ENCODE data around the gene VAMP5. TPM values are rescaled to one million over a fixed set of nuclear protein-coding genes. Genes with fewer than 3 reads are reported as not detected.

VAMP5 gene
- total and polyA plus RNA-seq, 2 donors (not counting 3 experiments of a cell fraction or from before 2014, with no cell fraction given): 186 to 624 TPM

- POLR2A ChIA-PET: no interaction called here
These were observed 1.7 kb upstream of the VAMP5 start for GRCh38 chr2:85582492-85582891.

More at GRCh38 chr2:85582492-85582891, 1.7 kb upstream of the VAMP5 start:
- H3K79me2 ChIP-seq (ENCODE audit: control insufficient read depth, insufficient read depth, low read length): peaks cover 8% of the 10 kb centered on the region
- H3K27me3 ChIP-seq (ENCODE audit: control insufficient read depth in 2 of 2, insufficient read depth in 2 of 2, low read length in 2 of 2): no peaks in the 10 kb centered on the region
- no peak overlapping the region for H3K9ac ChIP-seq (replicated peaks; ENCODE audit: extremely low read depth, insufficient read depth, low read length)
- dilution Hi-C loops (cut with MboI; ENCODE audit: extremely low pct_ligation_motif_present, low sequenced_read_pairs): no loop called here
- H3K4me2 ChIP-seq (ENCODE audit: insufficient read depth, low read length): no peak overlapping the region
- no peak overlapping the region for H2AFZ ChIP-seq (ENCODE audit: low read depth, low read length)
- H3K9me1 ChIP-seq (replicated peaks; ENCODE audit: control insufficient read depth, extremely low read depth, insufficient read depth, low read length): no peaks in the 10 kb centered on the region
- no peak overlapping the region for H3K4me3 ChIP-seq (replicated peaks in 1 of 3; ENCODE audit: insufficient read depth in 1 of 3, low read depth in 1 of 3, low read length in 3 of 3)
- no peak for TF ChIP-seq GATA2 (IDR thresholded peaks at IDR 0.05; ENCODE audit: insufficient read depth, insufficient read length, low read depth, low read length)
- TF ChIP-seq, protein P1, sequence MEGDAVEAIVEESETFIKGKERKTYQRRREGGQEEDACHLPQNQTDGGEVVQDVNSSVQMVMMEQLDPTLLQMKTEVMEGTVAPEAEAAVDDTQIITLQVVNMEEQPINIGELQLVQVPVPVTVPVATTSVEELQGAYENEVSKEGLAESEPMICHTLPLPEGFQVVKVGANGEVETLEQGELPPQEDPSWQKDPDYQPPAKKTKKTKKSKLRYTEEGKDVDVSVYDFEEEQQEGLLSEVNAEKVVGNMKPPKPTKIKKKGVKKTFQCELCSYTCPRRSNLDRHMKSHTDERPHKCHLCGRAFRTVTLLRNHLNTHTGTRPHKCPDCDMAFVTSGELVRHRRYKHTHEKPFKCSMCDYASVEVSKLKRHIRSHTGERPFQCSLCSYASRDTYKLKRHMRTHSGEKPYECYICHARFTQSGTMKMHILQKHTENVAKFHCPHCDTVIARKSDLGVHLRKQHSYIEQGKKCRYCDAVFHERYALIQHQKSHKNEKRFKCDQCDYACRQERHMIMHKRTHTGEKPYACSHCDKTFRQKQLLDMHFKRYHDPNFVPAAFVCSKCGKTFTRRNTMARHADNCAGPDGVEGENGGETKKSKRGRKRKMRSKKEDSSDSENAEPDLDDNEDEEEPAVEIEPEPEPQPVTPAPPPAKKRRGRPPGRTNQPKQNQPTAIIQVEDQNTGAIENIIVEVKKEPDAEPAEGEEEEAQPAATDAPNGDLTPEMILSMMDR (IDR thresholded peaks at IDR 0.05; ENCODE audit: extremely low read depth in 1 of 2, insufficient read depth in 1 of 2, low read depth in 1 of 2, low read length in 2 of 2): no peak
- TF ChIP-seq, protein P2, sequence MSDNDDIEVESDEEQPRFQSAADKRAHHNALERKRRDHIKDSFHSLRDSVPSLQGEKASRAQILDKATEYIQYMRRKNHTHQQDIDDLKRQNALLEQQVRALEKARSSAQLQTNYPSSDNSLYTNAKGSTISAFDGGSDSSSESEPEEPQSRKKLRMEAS (IDR thresholded peaks at IDR 0.05; ENCODE audit: insufficient read depth, insufficient read length): no peak
- no peak for TF ChIP-seq EZH2 (IDR thresholded peaks at IDR 0.05; ENCODE audit: borderline replicate concordance, low read depth, low read length, severe bottlenecking)
- no peak for TF ChIP-seq FOS (IDR thresholded peaks at IDR 0.05; ENCODE audit: borderline replicate concordance, insufficient read depth, low read length)
- no peak for TF ChIP-seq POLR2AphosphoS5 (IDR thresholded peaks at IDR 0.05; ENCODE audit: insufficient read depth, low read depth, low read length)
- no peak for TF ChIP-seq JUN (IDR thresholded peaks at IDR 0.05; ENCODE audit: borderline replicate concordance, insufficient read depth, insufficient read length, low read depth)
- no peak for TF ChIP-seq POLR2A (IDR thresholded peaks at IDR 0.05; ENCODE audit: low read depth, low read length)
- TF ChIP-seq MYC (IDR thresholded peaks at IDR 0.05; ENCODE audit: low read depth, low read length): no peak
- H3K27ac ChIP-seq (ENCODE audit: insufficient read depth, low read depth, low read length): no peak overlapping the region
- FAIRE-seq (no peak), DNase-seq (ENCODE audit: low read depth, low spot score) (no peak)
- no peaks in the 10 kb centered on the region for H3K36me3 ChIP-seq (ENCODE audit: control insufficient read depth in 2 of 2, extremely low read depth in 1 of 2, insufficient read depth in 2 of 2, low read length in 2 of 2)
- intact Hi-C loops (cut with micrococcal nuclease): no loop called here
- CTCF ChIA-PET: interaction anchor here (1.5 kb wide), 1 partner anchor 13 kb away, joined by 3 read pairs; the partner anchor contains the start of gene RNF181
- H3K9me3 ChIP-seq (replicated peaks; ENCODE audit: control insufficient read depth, insufficient read depth, low read length): no peaks in the 10 kb centered on the region
- H3K4me1 ChIP-seq (ENCODE audit: control insufficient read depth, extremely low read depth, insufficient read depth, low read length): peaks cover 42% of the 10 kb centered on the region
- no peaks in the 10 kb centered on the region for H4K20me1 ChIP-seq (replicated peaks; ENCODE audit: control insufficient read depth, extremely low read depth, insufficient read depth, low read length)
- BruUV-seq (replicated peaks): no TSS peak
